Measurements from ENCODE around the gene INHBC.

- TF ChIP-seq POLR2A (IDR thresholded peaks at IDR 0.05) (no peak), CTCF (IDR thresholded peaks at IDR 0.05) (no peak)
Measured at GRCh38 chr12:57390174-57390573, 44.4 kb upstream of the INHBC start.
